Vagina (tissue), 2 donors: ENCODE data around the gene CARD11.

Experiments used
- CTCF ChIP-seq, 3 experiments: fragments of 450-650 bp in 2 of 3; fragments of 200-600 bp in 1 of 3; sonication (generic) in 1 of 3; IDR thresholded peaks; one replicate each; pipeline ENCODE4 v1.5.1; 2017 to 2019; ENCODE audit warnings: antibody characterized with exemption in 3 of 3, mild to moderate bottlenecking in 2 of 3, moderate library complexity in 2 of 3
- POLR2A ChIP-seq, 2 donors: fragments of 450-650 bp; IDR thresholded peaks; one replicate each; pipeline ENCODE4 v1.6.1; 2017; ENCODE audit warnings: antibody characterized with exemption in 2 of 2, mild to moderate bottlenecking in 2 of 2, moderate library complexity in 2 of 2

DNA sequence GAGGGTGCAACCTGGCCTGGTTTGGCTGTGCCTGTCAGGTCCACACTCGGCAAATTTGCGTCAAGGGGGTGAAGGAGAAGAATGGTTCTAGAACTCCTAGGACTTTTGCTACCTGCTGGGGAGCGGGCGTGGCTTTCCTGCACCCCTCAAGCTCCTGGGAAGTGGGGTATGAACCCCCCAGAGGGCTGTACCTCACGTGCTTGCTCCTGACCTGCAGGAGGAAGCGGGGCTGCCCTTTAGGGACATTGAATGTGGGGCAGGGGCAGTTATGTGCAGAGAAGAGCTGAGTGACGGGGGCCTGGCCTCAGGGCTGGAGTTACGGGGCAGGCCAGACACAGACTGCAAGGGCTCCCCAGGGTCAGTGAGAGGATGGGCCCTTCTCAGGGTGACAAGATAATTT, 138.2 kb downstream of the CARD11 start:
- TF ChIP-seq POLR2A (IDR thresholded peaks at IDR 0.05) = no peak
- TF ChIP-seq CTCF (IDR thresholded peaks at IDR 0.05) = no peak
